Hematopoietic multipotent progenitor cell treated with erythropoietin and hydrocortisone succinate and interleukin-3 and kit ligand, for 6 days (in vitro differentiated cells): ENCODE data around the gene TUSC2.

Experiments used
- DNase-seq: peaks from one replicate; pipeline ENCODE4 v3.0.0-alpha.2; 2015

TUSC2 gene

GRCh38 chr3:50334339-50335075 lies 6.5 kb upstream of the TUSC2 start:
- DNase-seq = no peak

- no peak for DNase-seq
Observed at GRCh38 chr3:50333744-50334328, 5.8 kb upstream of the TUSC2 start.

- no peak for DNase-seq
Observed at GRCh38 chr3:50331364-50331907, 3.4 kb upstream of the TUSC2 start.

DNA sequence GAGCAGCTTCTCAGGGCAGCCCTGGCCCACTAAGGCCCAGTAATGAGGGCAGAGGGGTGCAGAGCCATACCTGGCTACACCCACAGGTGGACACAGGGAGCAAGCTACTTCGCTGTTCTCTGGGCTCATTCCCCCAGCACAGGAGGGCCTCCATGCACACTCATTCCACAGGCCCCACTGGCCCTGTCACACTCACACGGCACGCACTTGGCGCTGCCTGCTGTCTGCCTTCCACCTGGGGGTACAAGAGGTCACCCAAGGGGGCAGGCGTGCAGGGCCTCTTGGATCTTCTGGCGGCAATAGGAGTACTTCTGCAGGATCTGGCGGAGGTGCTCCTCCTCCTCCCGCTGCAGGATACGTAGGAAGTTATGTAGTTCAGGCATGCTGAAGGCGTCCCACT lies 2.3 kb upstream of the TUSC2 start:
- no peak for DNase-seq

GRCh38 chr3:50327129-50327528 lies 894 bp downstream of the TUSC2 start:
- DNase-seq = no peak

GRCh38 chr3:50326182-50326541 lies 1.9 kb downstream of the TUSC2 start:
- DNase-seq = no peak

GRCh38 chr3:50325497-50326181 lies 2.4 kb downstream of the TUSC2 start:
- no peak for DNase-seq

DNA sequence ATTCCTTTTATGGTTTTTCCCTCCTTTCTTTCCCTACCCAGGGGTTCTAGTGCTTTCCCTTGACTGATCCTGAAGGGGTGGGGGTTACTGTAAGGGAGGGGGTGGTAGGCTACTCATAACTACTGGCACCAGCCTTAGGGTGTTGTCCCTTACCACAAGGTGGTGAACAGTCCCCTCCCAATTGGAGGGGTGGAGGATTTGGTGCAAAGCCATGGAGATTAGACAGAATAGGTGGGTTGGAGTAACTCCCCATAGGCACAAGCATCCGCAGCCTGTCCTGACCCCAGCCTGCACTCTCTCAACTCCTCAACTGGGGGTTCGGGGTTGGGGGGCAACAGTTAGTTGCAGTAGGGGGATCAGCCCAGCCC lies 2.9 kb downstream of the TUSC2 start:
- peak; percentile 58 for DNase-seq

DNA sequence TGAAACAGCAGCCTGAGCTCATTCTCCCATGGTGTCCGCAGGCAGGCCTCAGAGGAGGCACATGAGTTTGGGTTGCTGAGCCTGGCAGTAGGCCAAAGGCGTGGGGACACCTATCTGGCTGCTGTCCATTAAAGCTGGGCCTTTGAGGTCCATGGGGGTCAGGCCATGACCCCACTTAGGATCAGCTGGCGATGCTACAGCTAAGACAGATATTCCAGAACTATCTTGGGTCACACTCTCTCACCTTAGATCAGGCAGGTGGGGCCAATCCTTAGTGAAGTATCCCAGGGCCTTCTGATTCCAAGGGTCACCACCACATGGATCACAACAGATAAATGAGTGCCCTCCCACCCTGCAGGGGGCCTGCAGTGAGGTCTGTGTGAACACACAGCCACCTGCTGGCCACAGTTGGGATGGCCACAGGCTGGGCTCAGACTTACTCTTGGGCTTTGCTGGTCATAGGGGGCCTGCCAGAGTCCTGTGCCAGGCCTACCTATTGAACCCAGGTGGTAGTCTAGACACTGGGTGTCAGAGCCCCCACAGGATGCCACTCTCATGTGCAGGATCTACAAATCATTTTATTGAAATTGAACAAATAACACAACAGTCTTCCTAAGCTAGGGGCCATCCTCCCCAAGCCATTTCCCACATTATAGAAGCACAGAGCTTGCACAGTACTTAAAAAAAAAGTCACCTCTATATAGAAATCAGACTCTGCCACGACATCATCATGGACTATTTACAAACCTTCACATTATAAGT lies 3.5 kb downstream of the TUSC2 start:
- DNase-seq = peak; percentile 84

DNA sequence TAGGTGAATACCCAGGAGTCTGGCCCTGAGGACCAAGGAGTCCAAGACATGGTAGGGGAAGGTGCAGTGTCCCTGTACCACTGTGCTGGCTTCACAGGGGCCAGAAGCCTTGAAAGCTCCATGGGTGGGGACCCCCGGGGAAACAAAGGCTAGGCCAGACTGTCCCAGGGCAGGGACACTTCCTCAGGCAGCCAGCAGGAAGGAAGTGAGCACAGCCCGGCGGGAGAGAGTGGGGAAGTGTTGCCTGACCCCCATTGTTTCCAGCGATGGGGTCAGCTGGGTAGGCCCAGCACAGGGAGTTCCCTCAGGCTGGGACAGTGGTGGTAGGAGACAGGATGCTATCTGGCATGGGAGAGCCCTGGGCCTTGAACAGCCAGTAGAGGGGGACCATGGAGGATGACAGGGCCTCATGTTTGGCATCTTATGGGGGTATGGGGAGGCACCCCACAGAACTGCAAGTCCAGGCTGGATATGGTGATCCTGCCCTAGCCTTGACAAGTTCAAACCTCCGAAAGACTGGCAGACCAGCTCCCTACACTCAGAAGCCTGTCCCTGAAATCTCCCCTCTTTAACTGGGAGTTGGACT lies 4.3 kb downstream of the TUSC2 start:
- no peak for DNase-seq

DNA sequence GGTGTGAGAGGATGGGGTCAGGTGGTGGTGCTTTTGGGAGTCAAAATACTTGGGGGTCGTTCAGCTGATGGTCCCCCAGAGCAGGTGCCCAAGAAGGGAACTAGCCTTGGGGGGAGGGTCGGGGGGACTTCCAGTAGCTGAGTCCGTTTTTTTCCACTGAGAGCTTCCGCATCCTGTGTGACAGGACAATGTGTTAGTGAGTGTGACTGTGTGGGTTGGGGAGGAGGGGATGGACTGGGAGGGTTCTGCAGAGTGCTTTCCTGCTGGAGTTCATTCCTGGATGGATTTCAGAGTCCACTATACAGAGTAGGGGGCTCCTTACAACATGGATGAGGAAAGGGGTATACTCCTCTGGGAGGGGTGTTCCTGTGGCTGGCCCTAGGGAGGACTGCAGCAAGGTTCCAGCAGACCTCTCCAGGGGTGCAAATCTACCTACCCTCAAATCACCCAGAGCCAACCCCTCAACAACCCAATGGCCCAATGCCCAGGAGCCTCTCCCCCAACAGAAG lies 4.9 kb downstream of the TUSC2 start:
- DNase-seq = no peak

DNA sequence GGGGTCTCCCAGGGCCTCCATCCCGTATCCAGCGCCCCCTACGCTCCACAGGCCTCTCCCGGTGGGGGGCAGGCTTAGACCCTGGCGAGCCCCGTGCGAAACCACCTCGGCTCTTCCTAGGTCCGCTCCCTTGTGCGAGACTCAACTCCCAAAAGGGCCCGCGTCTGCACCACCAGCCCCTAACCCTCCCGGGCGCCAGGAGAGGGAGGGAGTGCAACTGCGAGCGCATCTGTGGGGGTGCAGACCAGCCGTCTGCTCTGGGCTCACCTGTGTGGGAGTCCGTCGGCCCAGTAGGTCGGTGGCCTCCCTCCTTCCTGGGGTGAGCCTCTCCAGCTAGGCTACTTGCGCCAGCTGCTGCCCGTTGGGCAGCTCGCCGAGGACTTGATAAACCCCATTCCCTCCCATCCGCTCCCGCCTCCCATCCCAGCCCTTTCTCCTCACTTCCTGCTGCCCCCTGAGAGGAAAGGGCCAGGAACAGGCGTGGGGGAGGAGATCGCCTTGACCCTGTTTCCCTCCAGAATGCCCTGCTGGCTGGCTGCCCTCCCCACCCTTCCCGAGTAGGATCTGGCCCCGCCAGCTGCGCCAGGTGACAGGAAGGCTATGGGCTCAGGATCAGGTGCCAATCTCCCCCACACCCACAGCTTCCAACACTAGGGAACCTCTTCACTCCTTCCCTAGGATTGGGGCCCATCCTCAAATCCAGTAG lies 5.5 kb downstream of the TUSC2 start, which contains the start of gene HYAL2:
Gene HYAL2 (minus strand): TSS at position 360 of the 706 bp plus-strand sequence. CDS start 2,256 bp downstream, outside the sequence.
- no peak for DNase-seq

GRCh38 chr3:50322115-50322385 lies 6.0 kb downstream of the TUSC2 start:
- DNase-seq = no peak

- peak; percentile 94 for DNase-seq
Observed at GRCh38 chr3:50321336-50322114, 6.5 kb downstream of the TUSC2 start.

GRCh38 chr3:50320853-50321335 lies 7.1 kb downstream of the TUSC2 start:
- peak; percentile 75 for DNase-seq

GRCh38 chr3:50319894-50320625 lies 8.0 kb downstream of the TUSC2 start:
- no peak for DNase-seq

DNA sequence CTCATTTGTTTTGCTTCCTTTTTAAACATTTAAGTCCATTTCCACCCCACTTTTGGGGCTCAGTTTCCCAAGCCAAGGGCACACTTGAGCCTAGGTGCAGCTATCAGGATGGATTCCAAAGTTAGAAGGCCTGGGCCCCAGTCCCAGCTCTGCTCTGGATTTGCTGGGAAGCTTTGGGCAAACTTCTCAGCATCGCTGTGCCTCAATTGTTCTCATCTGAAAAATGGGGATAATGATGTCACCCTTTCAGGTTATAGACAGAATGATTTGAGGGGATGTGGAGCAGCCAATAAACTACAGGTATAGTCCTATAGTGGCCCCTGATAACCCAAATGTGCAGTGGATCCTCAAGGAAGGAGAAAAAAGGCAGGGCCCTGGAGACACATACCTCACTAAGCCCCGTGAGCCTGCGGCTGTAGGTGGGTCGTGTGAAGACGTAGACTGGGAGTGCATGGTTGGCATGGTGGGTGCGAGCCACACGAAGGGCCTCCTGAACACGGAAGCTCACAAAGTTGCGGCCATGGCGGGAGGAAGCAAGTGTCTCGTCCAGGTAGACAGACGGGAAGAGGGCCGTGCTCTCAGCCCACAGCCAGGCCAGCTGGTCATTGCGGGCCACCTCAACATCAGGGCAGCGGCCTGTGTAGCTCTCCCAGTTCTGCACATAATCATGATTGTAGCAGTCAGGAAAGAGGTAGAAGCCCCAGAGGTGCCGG lies 8.7 kb downstream of the TUSC2 start:
- no peak for DNase-seq

- no peak for DNase-seq
Observed at GRCh38 chr3:50318615-50319014, 9.4 kb downstream of the TUSC2 start.

GRCh38 chr3:50318163-50318562 lies 9.9 kb downstream of the TUSC2 start:
- DNase-seq = no peak

DNA sequence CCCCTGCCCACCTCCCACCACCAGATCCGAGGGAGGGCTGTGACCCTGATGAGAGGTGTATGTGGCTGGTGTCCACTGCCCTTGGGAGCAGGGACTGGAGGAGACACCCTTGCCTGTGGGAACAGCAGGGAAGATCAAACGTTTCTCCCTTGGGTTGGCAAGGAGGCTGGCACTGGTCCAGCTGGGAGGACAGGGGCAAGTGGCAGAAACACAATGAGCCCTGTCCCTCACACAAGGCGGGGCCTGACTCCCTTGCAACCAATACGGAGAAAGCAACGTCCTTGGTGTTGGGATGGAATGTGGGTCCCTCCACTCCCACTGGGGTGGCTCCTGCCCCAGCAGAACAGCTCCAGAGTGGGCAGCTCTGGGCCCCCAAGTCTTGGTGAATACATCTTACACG lies 10.7 kb downstream of the TUSC2 start:
- DNase-seq = no peak
